ENCODE results near the gene MCC. TPM values are rescaled to one million over a fixed set of nuclear protein-coding genes. Genes with fewer than 3 reads are reported as not detected.

The MCC gene
- total RNA-seq, 3 donors from 2014 or later (not counting 1 experiment from before 2014, with no cell fraction given) = 0.68 to 1.8 (median 1.4) TPM

DNA sequence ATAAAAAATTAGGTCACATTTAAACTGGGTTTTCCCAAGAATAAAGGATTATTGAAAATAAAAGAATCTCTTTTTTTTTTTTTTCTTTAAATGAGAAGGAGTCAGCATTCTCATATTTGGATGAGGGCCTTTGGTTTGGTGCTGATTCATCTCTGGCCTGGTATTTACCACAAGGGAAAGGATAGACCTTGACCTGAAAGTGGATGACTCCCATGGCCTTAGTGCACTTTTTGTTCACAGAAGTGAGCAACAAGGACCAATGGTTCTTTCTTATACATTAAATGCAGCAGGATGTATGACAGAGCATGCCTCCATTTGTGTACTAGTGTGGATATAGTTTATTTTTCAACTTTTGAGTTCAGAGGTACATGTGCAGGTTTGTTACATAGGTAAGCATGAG lies 32.2 kb upstream of the MCC start:
- no peak overlapping the region for H3K27ac Mint-ChIP-seq
- H3K36me3 ChIP-seq (ENCODE audit: control insufficient read depth, insufficient read depth, low read length) = peaks cover 7% of the 10 kb centered on the region
- H3K4me3 ChIP-seq (ENCODE audit: low read length) = no peak overlapping the region
- no peaks in the 10 kb centered on the region for H3K9me3 Mint-ChIP-seq
- H3K27me3 Mint-ChIP-seq (ENCODE audit: low read depth in 2 of 2) = no peaks in the 10 kb centered on the region
- TF ChIP-seq, protein P1, sequence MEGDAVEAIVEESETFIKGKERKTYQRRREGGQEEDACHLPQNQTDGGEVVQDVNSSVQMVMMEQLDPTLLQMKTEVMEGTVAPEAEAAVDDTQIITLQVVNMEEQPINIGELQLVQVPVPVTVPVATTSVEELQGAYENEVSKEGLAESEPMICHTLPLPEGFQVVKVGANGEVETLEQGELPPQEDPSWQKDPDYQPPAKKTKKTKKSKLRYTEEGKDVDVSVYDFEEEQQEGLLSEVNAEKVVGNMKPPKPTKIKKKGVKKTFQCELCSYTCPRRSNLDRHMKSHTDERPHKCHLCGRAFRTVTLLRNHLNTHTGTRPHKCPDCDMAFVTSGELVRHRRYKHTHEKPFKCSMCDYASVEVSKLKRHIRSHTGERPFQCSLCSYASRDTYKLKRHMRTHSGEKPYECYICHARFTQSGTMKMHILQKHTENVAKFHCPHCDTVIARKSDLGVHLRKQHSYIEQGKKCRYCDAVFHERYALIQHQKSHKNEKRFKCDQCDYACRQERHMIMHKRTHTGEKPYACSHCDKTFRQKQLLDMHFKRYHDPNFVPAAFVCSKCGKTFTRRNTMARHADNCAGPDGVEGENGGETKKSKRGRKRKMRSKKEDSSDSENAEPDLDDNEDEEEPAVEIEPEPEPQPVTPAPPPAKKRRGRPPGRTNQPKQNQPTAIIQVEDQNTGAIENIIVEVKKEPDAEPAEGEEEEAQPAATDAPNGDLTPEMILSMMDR (IDR thresholded peaks at IDR 0.05) = no peak
- no peaks in the 10 kb centered on the region for H3K4me1 ChIP-seq (ENCODE audit: control insufficient read depth, insufficient read depth, low read length)
- H3K27ac ChIP-seq (ENCODE audit: low read length) = no peak overlapping the region
- H3K9me3 ChIP-seq (ENCODE audit: control insufficient read depth, insufficient read depth, low read length) = no peaks in the 10 kb centered on the region
- H3K4me3 Mint-ChIP-seq = no peak overlapping the region
- intact Hi-C loops (cut with micrococcal nuclease) = no loop called here
- no peaks in the 10 kb centered on the region for H3K27me3 ChIP-seq (ENCODE audit: control insufficient read depth, insufficient read depth, low read length)
- peaks cover 27 to 45% of the 10 kb centered on the region in 2 donors for H3K4me1 Mint-ChIP-seq
- DNase-seq (no peak), ATAC-seq (no peak)
- H3K36me3 Mint-ChIP-seq = no peaks in the 10 kb centered on the region

DNA sequence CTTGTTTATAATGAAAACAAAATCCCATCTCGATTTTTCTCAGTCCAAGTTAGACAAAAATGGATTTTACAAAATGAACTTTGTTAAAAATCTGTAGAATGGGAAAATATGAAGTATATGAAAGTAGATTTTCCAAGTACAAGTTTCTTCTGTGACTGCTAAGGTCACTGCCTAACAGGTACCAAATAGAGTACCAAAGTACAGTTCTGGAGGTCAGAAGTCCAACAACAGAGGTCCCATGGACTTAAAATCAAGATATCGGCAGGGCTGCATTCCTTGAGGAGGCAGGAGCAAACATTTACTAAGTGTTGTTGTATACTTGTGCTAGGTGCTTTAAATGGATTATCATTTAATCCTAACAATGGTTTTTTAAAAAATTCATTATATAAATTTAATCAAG lies 31.2 kb upstream of the MCC start:
- H3K9me3 ChIP-seq (ENCODE audit: control insufficient read depth, insufficient read depth, low read length) = no peaks in the 10 kb centered on the region
- Mint-ChIP-seq H3K27me3 (ENCODE audit: low read depth in 2 of 2) (no peaks in the 10 kb centered on the region), H3K4me3 (no peak overlapping the region), H3K36me3 (no peaks in the 10 kb centered on the region), H3K9me3 (no peaks in the 10 kb centered on the region), H3K27ac (no peak overlapping the region), H3K4me1 (peaks cover 26 to 47% of the 10 kb centered on the region in 2 donors)
- TF ChIP-seq, protein P1 (IDR thresholded peaks at IDR 0.05) = no peak
- no peak for DNase-seq
- H3K4me1 ChIP-seq (ENCODE audit: control insufficient read depth, insufficient read depth, low read length) = peaks cover 3% of the 10 kb centered on the region
- H3K27me3 ChIP-seq (ENCODE audit: control insufficient read depth, insufficient read depth, low read length) = no peaks in the 10 kb centered on the region
- H3K27ac ChIP-seq (ENCODE audit: low read length) = no peak overlapping the region
- ATAC-seq = no peak
- H3K36me3 ChIP-seq (ENCODE audit: control insufficient read depth, insufficient read depth, low read length) = peaks cover 8% of the 10 kb centered on the region
- 90% methylated on average over 2 of the region's 2 CpGs for WGBS (ENCODE audit: insufficient coverage)
- intact Hi-C loops (cut with micrococcal nuclease) = no loop called here
- no peak overlapping the region for H3K4me3 ChIP-seq (ENCODE audit: low read length)

DNA sequence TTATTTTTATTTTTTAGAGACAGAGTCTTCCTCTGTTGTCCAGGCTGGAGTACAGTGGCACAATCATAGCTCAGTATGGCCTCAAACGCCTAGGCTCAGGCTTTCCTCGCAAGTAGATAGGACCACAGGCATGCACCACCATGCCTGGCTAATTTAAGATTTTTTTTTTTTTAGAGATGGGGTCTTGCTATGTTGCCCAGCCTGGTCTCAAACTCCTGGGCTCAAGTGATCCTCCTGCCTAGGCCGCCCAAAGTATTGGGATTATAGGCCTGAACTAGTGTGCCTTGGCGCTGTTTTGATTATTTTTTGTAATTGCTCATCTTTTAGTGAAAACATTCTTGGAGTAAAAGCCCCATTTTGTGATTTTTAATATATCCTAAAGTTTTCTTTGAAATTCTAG lies 30.6 kb upstream of the MCC start:
- Histone ChIP-seq H3K27ac (ENCODE audit: low read length) (no peak overlapping the region), H3K9me3 (ENCODE audit: control insufficient read depth, insufficient read depth, low read length) (no peaks in the 10 kb centered on the region), H3K27me3 (ENCODE audit: control insufficient read depth, insufficient read depth, low read length) (no peaks in the 10 kb centered on the region), H3K36me3 (ENCODE audit: control insufficient read depth, insufficient read depth, low read length) (peaks cover 8% of the 10 kb centered on the region), H3K4me1 (ENCODE audit: control insufficient read depth, insufficient read depth, low read length) (peaks cover 6% of the 10 kb centered on the region), H3K4me3 (ENCODE audit: low read length) (no peak overlapping the region)
- H3K9me3 Mint-ChIP-seq = no peaks in the 10 kb centered on the region
- H3K27me3 Mint-ChIP-seq (ENCODE audit: low read depth in 2 of 2) = no peaks in the 10 kb centered on the region
- intact Hi-C loops (cut with micrococcal nuclease) = no loop called here
- ATAC-seq = no peak
- H3K27ac Mint-ChIP-seq = no peak overlapping the region
- no peak overlapping the region for H3K4me3 Mint-ChIP-seq
- no peak for DNase-seq
- TF ChIP-seq, protein P1 (IDR thresholded peaks at IDR 0.05) = no peak
- H3K4me1 Mint-ChIP-seq = peaks cover 30 to 50% of the 10 kb centered on the region in 2 donors
- H3K36me3 Mint-ChIP-seq = no peaks in the 10 kb centered on the region
- WGBS (ENCODE audit: insufficient coverage) = 79% methylated on average over 4 of the region's 4 CpGs

DNA sequence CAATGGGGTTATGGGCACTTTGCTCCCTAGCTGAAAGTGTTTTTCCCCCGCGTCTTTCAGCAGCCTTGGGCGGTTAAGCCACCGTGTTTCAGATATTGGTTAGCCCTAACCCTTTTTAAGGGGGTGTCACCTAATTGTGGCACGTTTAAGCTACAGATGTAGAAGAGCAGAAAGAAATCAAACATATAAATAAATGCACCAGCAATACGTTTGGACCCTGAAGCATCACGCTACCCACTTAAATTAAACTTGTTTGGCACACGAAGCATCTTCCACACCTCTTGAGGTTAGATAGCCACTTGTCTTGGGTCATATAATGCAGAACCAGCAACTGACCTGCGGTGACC lies 26.0 kb upstream of the MCC start:
- peak overlapping the region; percentile 89 to 91 for H3K27ac Mint-ChIP-seq
- ATAC-seq = no peak
- intact Hi-C loops (cut with micrococcal nuclease) = loop anchor here (5.0 kb wide), 2 partner anchors 517 to 592 kb away; partner anchors contain the start of gene REEP5
- H3K4me1 Mint-ChIP-seq = peaks cover 36 to 39% of the 10 kb centered on the region in 2 donors
- WGBS (ENCODE audit: insufficient coverage) = 19% methylated on average over 9 of the region's 9 CpGs
- TF ChIP-seq, protein P1 (IDR thresholded peaks at IDR 0.05) = no peak
- H3K36me3 ChIP-seq (ENCODE audit: control insufficient read depth, insufficient read depth, low read length) = peaks cover 4% of the 10 kb centered on the region
- H3K27ac ChIP-seq (ENCODE audit: low read length) = peak overlapping the region; percentile 94
- H3K4me1 ChIP-seq (ENCODE audit: control insufficient read depth, insufficient read depth, low read length) = peaks cover 8% of the 10 kb centered on the region
- no peaks in the 10 kb centered on the region for H3K36me3 Mint-ChIP-seq
- H3K9me3 ChIP-seq (ENCODE audit: control insufficient read depth, insufficient read depth, low read length) = no peaks in the 10 kb centered on the region
- peak overlapping the region; percentile 90 for H3K4me3 Mint-ChIP-seq
- H3K27me3 Mint-ChIP-seq (ENCODE audit: low read depth in 2 of 2) = peaks cover 14 to 25% of the 10 kb centered on the region in 2 donors
- no peaks in the 10 kb centered on the region for H3K9me3 Mint-ChIP-seq
- peak overlapping the region; percentile 67 for H3K4me3 ChIP-seq (ENCODE audit: low read length)
- H3K27me3 ChIP-seq (ENCODE audit: control insufficient read depth, insufficient read depth, low read length) = no peaks in the 10 kb centered on the region
- peak in 1 of 2 donors; percentile 64 for DNase-seq

Measured in natural killer cell (primary cell).